HepG2 (cell line): Measurements from ENCODE around the gene UBL3. TPM values are rescaled to one million over a fixed set of nuclear protein-coding genes. Genes with fewer than 3 reads are reported as not detected.

ENCODE experiments used
- ATAC-seq: fragments of 200-7000 bp; cut with Tn5 transposase; 3 replicates; pipeline ENCODE4 v1.9.1; 2020; ENCODE audit warnings: mild to moderate bottlenecking, moderate library complexity
- BruUV-seq: library from RNA; stranded (reverse); fragments of 400-500 nt; replicated peaks from 2 replicates; lab custom pipeline; 2021; lab: Mats Ljungman, UMichigan
- CTCF ChIA-PET: fragments of 300-600 bp; formaldehyde crosslinking; extraction: SDS; loops from one replicate; lab custom pipeline; 2021; ENCODE audit warnings: low total read pairs, inconsistent platforms, low intra/inter-chr PET ratio; lab: Yijun Ruan, JAX
- POLR2A ChIA-PET: fragments of 350-600 bp; sonication (Branson Sonifier 250); formaldehyde crosslinking; loops from one replicate; lab custom pipeline; 2020; ENCODE audit warnings: antibody characterized with exemption, inconsistent platforms; lab: Yijun Ruan, JAX
- DNase-seq: peaks from one replicate; pipeline ENCODE4 v3.0.0-alpha.2; 2015; ENCODE audit warnings: low spot score
- FAIRE-seq: peaks from 3 replicates; lab custom pipeline; 2011; peaks lifted over from hg19 to GRCh38; lab: Jason Lieb, UNC
- H2AFZ ChIP-seq: one replicate; pipeline ENCODE4 v1.6.1; 2011; ENCODE audit warnings: low read length, inconsistent platforms
- H3K27ac ChIP-seq: fragments of 300-600 bp; 3 replicates; pipeline ENCODE4 v1.8.0; 2011; ENCODE audit warnings: mixed run types, mild to moderate bottlenecking, mixed read lengths, low read length, inconsistent platforms; ENCODE audit not compliant: insufficient read depth; ENCODE audit errors: extremely low read length
- H3K27me3 ChIP-seq, 2 experiments: fragments of 200-600 bp in 1 of 2; 2 replicates in 1 of 2; 3 replicates in 1 of 2; pipeline versions ENCODE4 v1.6.0 to v1.8.0; 2011; ENCODE audit warnings: low read length in 2 of 2, mild to moderate bottlenecking in 2 of 2, moderate library complexity in 2 of 2, inconsistent platforms in 1 of 2; ENCODE audit not compliant: insufficient read depth in 2 of 2, control insufficient read depth in 1 of 2
- H3K36me3 ChIP-seq, 2 experiments: fragments of 200-600 bp in 1 of 2; replicated peaks in 1 of 2; 2 replicates in 1 of 2; 3 replicates in 1 of 2; pipeline versions ENCODE4 v1.5.1 to v1.8.0; 2011; ENCODE audit warnings: low read length in 2 of 2, inconsistent platforms in 1 of 2; ENCODE audit not compliant: insufficient read depth in 2 of 2, control insufficient read depth in 1 of 2
- H3K4me1 ChIP-seq: 2 replicates; pipeline ENCODE4 v1.5.1; 2012; ENCODE audit warnings: low read length, inconsistent platforms; ENCODE audit not compliant: insufficient read depth
- H3K4me2 ChIP-seq: 2 replicates; pipeline ENCODE4 v1.6.0; 2011; ENCODE audit warnings: low read depth, low read length, inconsistent platforms
- H3K4me3 ChIP-seq, 3 experiments: fragments of 200-600 bp in 1 of 3; sonication (generic), shearing (Covaris generic) in 1 of 3; replicated peaks in 1 of 3; 2 replicates each; pipeline ENCODE4 v1.5.1; 2011 to 2016; ENCODE audit warnings: low read length in 3 of 3, inconsistent platforms in 2 of 3, low read depth in 2 of 3, mild to moderate bottlenecking in 2 of 3, control low read depth in 1 of 3, mixed read lengths in 1 of 3; ENCODE audit not compliant: insufficient read depth in 1 of 3
- H3K79me2 ChIP-seq: one replicate; pipeline ENCODE4 v1.6.1; 2011; ENCODE audit warnings: low read length, inconsistent platforms; ENCODE audit not compliant: insufficient read depth
- H3K9ac ChIP-seq: 2 replicates; pipeline ENCODE4 v1.6.0; 2011; ENCODE audit warnings: mild to moderate bottlenecking, low read depth, low read length, inconsistent platforms; ENCODE audit not compliant: insufficient read depth
- H3K9me3 ChIP-seq: 2 replicates; pipeline ENCODE4 v1.5.1; 2012; ENCODE audit warnings: mild to moderate bottlenecking, low read length
- H4K20me1 ChIP-seq: 2 replicates; pipeline ENCODE4 v1.6.0; 2011; ENCODE audit warnings: inconsistent platforms, mild to moderate bottlenecking, low read length, moderate library complexity; ENCODE audit not compliant: insufficient read depth
- CSRNP1 ChIP-seq: sonication (generic); formaldehyde crosslinking; IDR thresholded peaks from 2 replicates; pipeline ENCODE4 v1.8.1; 2023; ENCODE audit warnings: mild to moderate bottlenecking, missing genetic modification reagents
- PLSCR1 ChIP-seq: sonication (generic); formaldehyde crosslinking; IDR thresholded peaks from 2 replicates; pipeline ENCODE4 v1.5.0; 2020; ENCODE audit warnings: missing genetic modification reagents, mild to moderate bottlenecking, borderline replicate concordance
- PRDM4 ChIP-seq: sonication (generic); formaldehyde crosslinking; IDR thresholded peaks from 2 replicates; pipeline ENCODE4 v1.9.0; 2021; ENCODE audit warnings: missing genetic modification reagents, borderline replicate concordance
- SP140L ChIP-seq: sonication (generic); formaldehyde crosslinking; IDR thresholded peaks from 2 replicates; pipeline ENCODE4 v1.4.0; 2020; ENCODE audit warnings: missing genetic modification reagents, borderline replicate concordance
- ZNF225 ChIP-seq: sonication (generic); formaldehyde crosslinking; IDR thresholded peaks from 2 replicates; pipeline ENCODE4 v1.4.0; 2020; ENCODE audit warnings: mild to moderate bottlenecking, missing genetic modification reagents
- ZNF558 ChIP-seq: sonication (generic); formaldehyde crosslinking; IDR thresholded peaks from 2 replicates; pipeline ENCODE4 v1.9.0; 2022; ENCODE audit warnings: mild to moderate bottlenecking, missing genetic modification reagents, borderline replicate concordance
- ZNF619 ChIP-seq: sonication (generic); formaldehyde crosslinking; IDR thresholded peaks from 2 replicates; pipeline ENCODE4 v1.4.0; 2020; ENCODE audit warnings: mild to moderate bottlenecking, missing genetic modification reagents
- ZNF720 ChIP-seq: sonication (generic); formaldehyde crosslinking; IDR thresholded peaks from 2 replicates; pipeline ENCODE4 v1.4.0; 2020; ENCODE audit warnings: missing genetic modification reagents
- whole genome bisulfite sequencing: methylation state at CpG from one replicate; pipeline ENCODE4 v1.1.6; 2017; ENCODE audit warnings: low lambda C conversion rate; 5-methylcytosine and 5-hydroxymethylcytosine counted together
- in situ Hi-C: cut with HindIII; loops from 2 replicates; pipeline ENCODE4 v1.10.0; 2017; ENCODE audit warnings: low pct_unique_long_range_greater_than_20kb; ENCODE audit not compliant: extremely low pct_ligation_motif_present
- intact Hi-C: fragments of 100-400 bp; cut with micrococcal nuclease; formaldehyde crosslinking; loops from one replicate; pipeline ENCODE4 v1.10.0; 2022; ENCODE audit not compliant: unreplicated experiment
- polyA plus RNA-seq, 8 experiments: library from polyadenylated mRNA; depleted of rRNA in 3 of 8; stranded (reverse) in 7 of 8; unstranded in 1 of 8; fragments of >200 nt; fragmentation: Illumina TruSeq in 4 of 8; extraction: Trizol in 4 of 8; gene quantifications; 2 replicates each; pipeline versions ENCODE4 v1.2.1 to v1.2.3, GENCODE V29; 2011 to 2016; ENCODE audit warnings: low read depth in 4 of 8, missing spikeins in 1 of 8, mixed read lengths in 1 of 8; ENCODE audit not compliant: insufficient read depth in 1 of 8
- total RNA-seq, 5 experiments: library from RNA; depleted of rRNA; stranded (reverse); fragments of >200 nt; fragmentation: Illumina TruSeq; extraction: Trizol; gene quantifications; 2 replicates each; pipeline ENCODE4 v1.2.3, GENCODE V29; 2016; ENCODE audit warnings: low read depth in 1 of 5
- TF ChIP-seq, protein P1 (sequence below): sonication (generic); formaldehyde crosslinking; IDR thresholded peaks from 2 replicates; pipeline ENCODE4 v1.5.1; 2020; ENCODE audit warnings: missing genetic modification reagents, mild to moderate bottlenecking, borderline replicate concordance
- TF ChIP-seq, protein P2 (sequence below): sonication (generic); formaldehyde crosslinking; IDR thresholded peaks from 2 replicates; pipeline ENCODE4 v1.8.0; 2022; ENCODE audit warnings: missing genetic modification reagents, mild to moderate bottlenecking, moderate library complexity, borderline replicate concordance
- TF ChIP-seq, protein P3 (sequence below): sonication (generic); formaldehyde crosslinking; conservative IDR thresholded peaks from 2 replicates; pipeline ENCODE4 v1.8.0; 2022; ENCODE audit warnings: missing genetic modification reagents

The UBL3 gene
- total and polyA plus RNA-seq, 2 of the 13 experiments (the other 11 are each of a cell fraction or from before 2014, with no cell fraction given): 7.4 to 9.6 TPM

GRCh38 chr13:29817604-29818378 is 32.6 kb downstream of the UBL3 start:
- Histone ChIP-seq H3K36me3 (no peaks in the 10 kb centered on the region), H3K4me3 (no peak overlapping the region), H3K27ac (no peak overlapping the region), H3K4me2 (no peak overlapping the region), H3K9ac (no peak overlapping the region), H2AFZ (no peak overlapping the region), H3K4me1 (no peaks in the 10 kb centered on the region), H3K79me2 (peaks cover 6% of the 10 kb centered on the region), H3K9me3 (no peaks in the 10 kb centered on the region), H3K27me3 (no peaks in the 10 kb centered on the region), H4K20me1 (no peaks in the 10 kb centered on the region)
- no peak for FAIRE-seq
- intact Hi-C loops: no loop called here
- 93% methylated on average over 3 of the region's 3 CpGs for WGBS
- no TSS peak for BruUV-seq
- ChIA-PET POLR2A (no interaction called here), CTCF (no interaction called here)
- no peak for ATAC-seq
- no peak for DNase-seq
- in situ Hi-C loops: no loop called here
- TF ChIP-seq SP140L (CRISPR knock-in tag) (no peak), PLSCR1 (CRISPR knock-in tag) (no peak), ZNF225 (CRISPR knock-in tag) (no peak), ZNF558 (CRISPR knock-in tag) (no peak), CSRNP1 (CRISPR knock-in tag) (no peak), ZNF720 (CRISPR knock-in tag) (no peak), ZNF619 (no peak), PRDM4 (CRISPR knock-in tag) (no peak)
- TF ChIP-seq, protein P1, sequence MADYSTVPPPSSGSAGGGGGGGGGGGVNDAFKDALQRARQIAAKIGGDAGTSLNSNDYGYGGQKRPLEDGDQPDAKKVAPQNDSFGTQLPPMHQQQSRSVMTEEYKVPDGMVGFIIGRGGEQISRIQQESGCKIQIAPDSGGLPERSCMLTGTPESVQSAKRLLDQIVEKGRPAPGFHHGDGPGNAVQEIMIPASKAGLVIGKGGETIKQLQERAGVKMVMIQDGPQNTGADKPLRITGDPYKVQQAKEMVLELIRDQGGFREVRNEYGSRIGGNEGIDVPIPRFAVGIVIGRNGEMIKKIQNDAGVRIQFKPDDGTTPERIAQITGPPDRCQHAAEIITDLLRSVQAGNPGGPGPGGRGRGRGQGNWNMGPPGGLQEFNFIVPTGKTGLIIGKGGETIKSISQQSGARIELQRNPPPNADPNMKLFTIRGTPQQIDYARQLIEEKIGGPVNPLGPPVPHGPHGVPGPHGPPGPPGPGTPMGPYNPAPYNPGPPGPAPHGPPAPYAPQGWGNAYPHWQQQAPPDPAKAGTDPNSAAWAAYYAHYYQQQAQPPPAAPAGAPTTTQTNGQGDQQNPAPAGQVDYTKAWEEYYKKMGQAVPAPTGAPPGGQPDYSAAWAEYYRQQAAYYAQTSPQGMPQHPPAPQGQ (CRISPR knock-in tag): no peak
- TF ChIP-seq, protein P2, sequence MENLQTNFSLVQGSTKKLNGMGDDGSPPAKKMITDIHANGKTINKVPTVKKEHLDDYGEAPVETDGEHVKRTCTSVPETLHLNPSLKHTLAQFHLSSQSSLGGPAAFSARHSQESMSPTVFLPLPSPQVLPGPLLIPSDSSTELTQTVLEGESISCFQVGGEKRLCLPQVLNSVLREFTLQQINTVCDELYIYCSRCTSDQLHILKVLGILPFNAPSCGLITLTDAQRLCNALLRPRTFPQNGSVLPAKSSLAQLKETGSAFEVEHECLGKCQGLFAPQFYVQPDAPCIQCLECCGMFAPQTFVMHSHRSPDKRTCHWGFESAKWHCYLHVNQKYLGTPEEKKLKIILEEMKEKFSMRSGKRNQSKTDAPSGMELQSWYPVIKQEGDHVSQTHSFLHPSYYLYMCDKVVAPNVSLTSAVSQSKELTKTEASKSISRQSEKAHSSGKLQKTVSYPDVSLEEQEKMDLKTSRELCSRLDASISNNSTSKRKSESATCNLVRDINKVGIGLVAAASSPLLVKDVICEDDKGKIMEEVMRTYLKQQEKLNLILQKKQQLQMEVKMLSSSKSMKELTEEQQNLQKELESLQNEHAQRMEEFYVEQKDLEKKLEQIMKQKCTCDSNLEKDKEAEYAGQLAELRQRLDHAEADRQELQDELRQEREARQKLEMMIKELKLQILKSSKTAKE (CRISPR knock-in tag): no peak
- TF ChIP-seq, protein P3, sequence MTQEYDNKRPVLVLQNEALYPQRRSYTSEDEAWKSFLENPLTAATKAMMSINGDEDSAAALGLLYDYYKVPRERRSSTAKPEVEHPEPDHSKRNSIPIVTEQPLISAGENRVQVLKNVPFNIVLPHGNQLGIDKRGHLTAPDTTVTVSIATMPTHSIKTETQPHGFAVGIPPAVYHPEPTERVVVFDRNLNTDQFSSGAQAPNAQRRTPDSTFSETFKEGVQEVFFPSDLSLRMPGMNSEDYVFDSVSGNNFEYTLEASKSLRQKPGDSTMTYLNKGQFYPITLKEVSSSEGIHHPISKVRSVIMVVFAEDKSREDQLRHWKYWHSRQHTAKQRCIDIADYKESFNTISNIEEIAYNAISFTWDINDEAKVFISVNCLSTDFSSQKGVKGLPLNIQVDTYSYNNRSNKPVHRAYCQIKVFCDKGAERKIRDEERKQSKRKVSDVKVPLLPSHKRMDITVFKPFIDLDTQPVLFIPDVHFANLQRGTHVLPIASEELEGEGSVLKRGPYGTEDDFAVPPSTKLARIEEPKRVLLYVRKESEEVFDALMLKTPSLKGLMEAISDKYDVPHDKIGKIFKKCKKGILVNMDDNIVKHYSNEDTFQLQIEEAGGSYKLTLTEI: no peak
